GM06990 (cell line): ENCODE results near the gene KCNG2.

ENCODE experiments used
- DNase-seq: peaks from one replicate; pipeline ENCODE4 v3.0.0-alpha.2; 2011; ENCODE audit not compliant: insufficient read length; ENCODE audit errors: extremely low read depth
- H3K27me3 ChIP-seq: replicated peaks from 2 replicates; pipeline ENCODE4 v1.6.0; 2011; ENCODE audit warnings: low read length; ENCODE audit not compliant: control insufficient read depth, insufficient read depth
- H3K36me3 ChIP-seq: 2 replicates; pipeline ENCODE4 v1.5.1; 2011; ENCODE audit warnings: low read length; ENCODE audit not compliant: control insufficient read depth, insufficient read depth
- H3K4me3 ChIP-seq: replicated peaks from 2 replicates; pipeline ENCODE4 v1.5.1; 2011; ENCODE audit warnings: low read depth, mild to moderate bottlenecking, control low read depth, low read length
- CTCF ChIP-seq: IDR thresholded peaks from 2 replicates; pipeline ENCODE4 v1.5.1; 2011; ENCODE audit warnings: low read length, control low read depth, mild to moderate bottlenecking, inconsistent platforms; ENCODE audit not compliant: insufficient read depth, poor library complexity, severe bottlenecking

Gene KCNG2

DNA sequence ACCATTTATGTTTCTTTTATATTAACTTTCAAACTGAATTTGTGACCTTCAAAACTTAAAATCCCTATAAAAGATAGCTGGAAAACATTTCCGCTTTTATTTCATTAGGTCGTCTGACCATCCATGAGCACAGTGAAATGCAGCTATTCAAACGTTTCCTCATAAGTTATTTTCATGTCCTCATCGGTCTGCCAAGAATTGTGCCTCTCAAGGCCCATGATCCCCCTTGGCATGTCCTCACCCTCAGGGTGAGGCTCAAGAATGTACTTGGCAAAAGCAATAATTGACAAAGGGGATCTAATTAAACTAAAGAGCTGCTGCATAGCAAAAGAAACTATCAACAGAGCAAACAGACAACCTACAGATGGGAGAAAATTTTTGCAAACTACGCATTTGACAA is 141.4 kb downstream of the KCNG2 start:
- TF ChIP-seq CTCF = no peak
- Histone ChIP-seq H3K36me3 (peaks cover 18% of the 10 kb centered on the region), H3K27me3 (no peaks in the 10 kb centered on the region), H3K4me3 (no peak overlapping the region)
- no peak for DNase-seq

- DNase-seq = no peak
- Histone ChIP-seq H3K4me3 (no peak overlapping the region), H3K36me3 (peaks cover 16% of the 10 kb centered on the region), H3K27me3 (no peaks in the 10 kb centered on the region)
- no peak for TF ChIP-seq CTCF
Measured at GRCh38 chr18:79940126-79940813, 142.5 kb downstream of the KCNG2 start.

GRCh38 chr18:79940814-79941472 is 143.2 kb downstream of the KCNG2 start:
- Histone ChIP-seq H3K36me3 (peaks cover 16% of the 10 kb centered on the region), H3K4me3 (no peak overlapping the region)
- DNase-seq = no peak

GRCh38 chr18:79941473-79942119 is 143.9 kb downstream of the KCNG2 start:
- peaks cover 16% of the 10 kb centered on the region for H3K36me3 ChIP-seq
- H3K27me3 ChIP-seq = no peaks in the 10 kb centered on the region
- TF ChIP-seq CTCF = no peak
- no peak for DNase-seq
- H3K4me3 ChIP-seq = no peak overlapping the region

More at GRCh38 chr18:79940814-79941472, 143.2 kb downstream of the KCNG2 start:
- no peaks in the 10 kb centered on the region for H3K27me3 ChIP-seq
- no peak for TF ChIP-seq CTCF

- Histone ChIP-seq H3K27me3 (no peaks in the 10 kb centered on the region), H3K4me3 (no peak overlapping the region), H3K36me3 (peaks cover 14% of the 10 kb centered on the region)
- no peak for DNase-seq
- no peak for TF ChIP-seq CTCF
Measured at GRCh38 chr18:79942211-79942610, 144.5 kb downstream of the KCNG2 start.
